ENCODE data around the gene TH. TPM values are rescaled to one million over a fixed set of nuclear protein-coding genes. Genes with fewer than 3 reads are reported as not detected.

Gene TH
- total and polyA plus RNA-seq, 2 of the 4 experiments (the other 2 are of a cell fraction), result 0.10 TPM; not detected in 1

GRCh38 chr11:2186669-2187279, 15.2 kb upstream of the TH start:
- Histone ChIP-seq H2BK20ac (ENCODE audit: low read depth, low read length) (no peak overlapping the region), H2AK9ac (replicated peaks; ENCODE audit: low read depth, low read length, poor library complexity) (no peak overlapping the region), H3K27me3 (ENCODE audit: control insufficient read depth, insufficient read depth, low read length) (peaks cover 39% of the 10 kb centered on the region), H3K14ac (replicated peaks; ENCODE audit: low read depth, low read length) (no peak overlapping the region), H2BK5ac (ENCODE audit: low read depth, low read length, poor library complexity, severe bottlenecking) (peak overlapping the region; percentile 70), H2BK15ac (ENCODE audit: low read depth, low read length) (no peak overlapping the region), H3K9me3 (ENCODE audit: control insufficient read depth, insufficient read depth, low read length) (no peaks in the 10 kb centered on the region), H3K9ac (ENCODE audit: low read depth, low read length) (no peak overlapping the region), H3K4me2 (ENCODE audit: low read depth, low read length) (no peak overlapping the region), H3K4me3 (ENCODE audit: insufficient read depth, low read depth, low read length) (no peak overlapping the region), H3K27ac (ENCODE audit: insufficient read depth, low read length) (no peak overlapping the region), H3K79me1 (ENCODE audit: low read depth in 1 of 2, low read length in 2 of 2) (no peaks in the 10 kb centered on the region), H3K36me3 (ENCODE audit: control insufficient read depth, insufficient read depth, low read length) (no peaks in the 10 kb centered on the region), H3K4me1 (ENCODE audit: control insufficient read depth, insufficient read depth, low read length) (no peaks in the 10 kb centered on the region), H3K9me1 (ENCODE audit: insufficient read depth, low read length) (peaks cover 7% of the 10 kb centered on the region), H4K91ac (ENCODE audit: insufficient read depth, low read depth, low read length) (no peak overlapping the region), H3K23ac (ENCODE audit: low read depth, low read length) (no peak overlapping the region), H2AK5ac (ENCODE audit: low read depth, low read length) (no peak overlapping the region), H4K5ac (ENCODE audit: low read depth, low read length) (no peak overlapping the region), H2BK120ac (ENCODE audit: low read depth, low read length) (no peak overlapping the region), H4K8ac (ENCODE audit: low read depth in 2 of 2, low read length in 2 of 2) (no peak overlapping the region), H3K56ac (ENCODE audit: extremely low read depth, insufficient read depth, low read length) (no peak overlapping the region), H2AFZ (replicated peaks; ENCODE audit: low read length, poor library complexity) (no peak overlapping the region), H3K18ac (ENCODE audit: low read depth, low read length) (no peak overlapping the region), H4K20me1 (ENCODE audit: insufficient read depth, low read length) (0 out of 2 replicates have a peak, but pooled peaks cover 8% of the 10 kb centered on the region), H3K4ac (ENCODE audit: low read depth, low read length) (no peak overlapping the region)
- ATAC-seq (ENCODE audit: low read depth) (peak; percentile 34; the same call in 1 of the 2 replicates), DNase-seq (no peak)
- WGBS, 2 experiments (ENCODE audit: extremely low coverage in 2 of 2, insufficient read length in 1 of 2), result 55% methylated on average over 10 of the region's 21 CpGs; no CpG with 5 or more reads in 1 of the 2 experiments
- BruUV-seq (replicated peaks), result no TSS peak
- in situ Hi-C loops (cut with MboI; ENCODE audit: low sequenced_read_pairs), result loop anchor here (25.0 kb wide), 1 partner anchor 701 kb away; the partner anchor contains the start of gene CDKN1C
- no peak for TF ChIP-seq RCOR1 (IDR thresholded peaks at IDR 0.05; ENCODE audit: insufficient replicate concordance, low read length)
- TF ChIP-seq RAD21 (IDR thresholded peaks at IDR 0.05; ENCODE audit: low read length), result peak; percentile 36; the same call in 1 of the 2 replicates
- no peak for TF ChIP-seq MAZ (IDR thresholded peaks at IDR 0.05; ENCODE audit: borderline replicate concordance, low read depth, low read length)
- no peak for TF ChIP-seq RFX5 (IDR thresholded peaks at IDR 0.05; ENCODE audit: low read depth, low read length)
- TF ChIP-seq CEBPB (IDR thresholded peaks at IDR 0.05; ENCODE audit: low read depth, low read length), result no peak
- no peak for TF ChIP-seq POLR2A (IDR thresholded peaks at IDR 0.05; ENCODE audit: low read depth, low read length)
- no peak for TF ChIP-seq FOS (IDR thresholded peaks at IDR 0.05; ENCODE audit: low read depth, low read length)
- TF ChIP-seq SMC3 (IDR thresholded peaks at IDR 0.05; ENCODE audit: low read depth, low read length), result peak; percentile 23; the same call in 1 of the 2 replicates
- no peak for TF ChIP-seq NFE2L2 (IDR thresholded peaks at IDR 0.05; ENCODE audit: low read depth, low read length)
- peak; percentile 38 for TF ChIP-seq CTCF (conservative IDR thresholded peaks at IDR 0.05; ENCODE audit: low read depth, low read length)
- POLR2A ChIA-PET (ENCODE audit: unreplicated experiment), result no interaction called here
- intact Hi-C loops (cut with micrococcal nuclease), result no loop called here
- dilution Hi-C loops (cut with HindIII; ENCODE audit: low sequenced_read_pairs, unreplicated experiment), result no loop called here
- CTCF ChIA-PET, result interaction anchor here (1.5 kb wide), 1 partner anchor 234 kb away, joined by 5 read pairs; no protein-coding TSS in a partner anchor
